Activated CD8-positive, alpha-beta memory T cell treated with anti-CD3 and anti-CD28 coated beads for 24 hours (primary cell): ENCODE results near the gene MTIF2.
"Not testable (repeated sequence)": the region's sequence is repeated elsewhere in the genome, so short reads cannot be mapped to it uniquely, and the experiment has no call there.

Experiments
- DNase-seq: peaks from one replicate; pipeline ENCODE4 v3.0.0-alpha.2; 2020

MTIF2 gene

DNA sequence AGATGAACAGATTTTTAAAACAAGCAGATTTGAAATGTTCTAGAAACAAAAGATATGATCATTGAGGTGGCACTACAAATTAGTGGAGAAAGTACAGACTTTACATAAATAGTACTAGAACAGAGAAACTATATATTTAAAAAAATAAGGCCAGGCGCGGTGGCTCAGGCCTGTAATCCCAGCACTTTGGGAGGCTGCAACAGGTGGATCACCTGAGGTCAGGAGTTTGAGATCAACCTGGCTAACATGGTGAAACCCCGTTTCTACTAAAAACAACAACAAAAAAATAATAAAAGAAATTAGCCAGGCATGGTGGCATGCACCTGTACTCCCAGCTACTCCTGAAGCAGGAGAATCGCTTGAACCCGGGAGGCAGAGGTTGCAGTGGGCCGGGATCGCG, 82.2 kb downstream of the MTIF2 start:
- not testable (repeated sequence) for DNase-seq
